GM23338 (cell line): ENCODE data around the gene CASP6. TPM values are rescaled to one million over a fixed set of nuclear protein-coding genes. Genes with fewer than 3 reads are reported as not detected.

Experiments used
- ATAC-seq: fragments of 200-7000 bp; cut with Tn5 transposase; 3 replicates; pipeline ENCODE4 v1.9.1; 2020
- DNase-seq: peaks from one replicate; pipeline ENCODE4 v3.0.0-alpha.2; 2015; ENCODE audit warnings: low spot score
- H2AFZ ChIP-seq: fragments of 200-600 bp; sonication (generic); 2 replicates; pipeline ENCODE4 v1.8.0; 2016; ENCODE audit warnings: antibody characterized with exemption, mild to moderate bottlenecking, moderate library complexity
- H3F3A ChIP-seq: fragments of 200-600 bp; sonication (generic); replicated peaks from 2 replicates; pipeline ENCODE4 v1.8.0; 2017; ENCODE audit warnings: antibody characterized with exemption, mixed run types, low read depth
- H3K27ac ChIP-seq: fragments of 200-600 bp; sonication (generic); 2 replicates; pipeline ENCODE4 v1.6.1; 2016; ENCODE audit warnings: low read depth
- H3K27me3 ChIP-seq: fragments of 200-600 bp; sonication (generic); 2 replicates; pipeline ENCODE4 v1.8.0; 2016; ENCODE audit warnings: mild to moderate bottlenecking, mixed run types, moderate library complexity; ENCODE audit not compliant: insufficient read depth
- H3K36me3 ChIP-seq: fragments of 200-600 bp; sonication (generic); 2 replicates; pipeline ENCODE4 v1.8.0; 2016; ENCODE audit warnings: mild to moderate bottlenecking; ENCODE audit not compliant: insufficient read depth
- H3K4me1 ChIP-seq: fragments of 200-600 bp; sonication (generic); 2 replicates; pipeline ENCODE4 v1.8.0; 2016; ENCODE audit warnings: mild to moderate bottlenecking, moderate library complexity; ENCODE audit not compliant: insufficient read depth
- H3K4me2 ChIP-seq: fragments of 200-600 bp; sonication (generic); 2 replicates; pipeline ENCODE4 v1.7.1; 2017; ENCODE audit warnings: mixed run types
- H3K4me3 ChIP-seq: fragments of 200-600 bp; sonication (generic); 2 replicates; pipeline ENCODE4 v1.6.1; 2016; ENCODE audit warnings: mixed run types
- H3K79me2 ChIP-seq: fragments of 200-600 bp; sonication (generic); replicated peaks from 2 replicates; pipeline ENCODE4 v1.8.0; 2017; ENCODE audit warnings: mild to moderate bottlenecking; ENCODE audit not compliant: insufficient read depth
- H3K9me2 ChIP-seq: fragments of 200-600 bp; sonication (generic); 2 replicates; pipeline ENCODE4 v1.8.0; 2017; ENCODE audit not compliant: insufficient read depth
- H4K20me1 ChIP-seq: fragments of 200-600 bp; sonication (generic); replicated peaks from 2 replicates; pipeline ENCODE4 v1.8.0; 2017; ENCODE audit warnings: mild to moderate bottlenecking; ENCODE audit not compliant: insufficient read depth
- H3K27ac Mint-ChIP-seq: 2 replicates; pipeline ENCODE4 v1.8.0; 2020; ENCODE audit warnings: inconsistent platforms, mild to moderate bottlenecking, moderate library complexity, mixed read lengths
- H3K27me3 Mint-ChIP-seq: 3 replicates; pipeline ENCODE4 v1.8.0; 2022; ENCODE audit warnings: low read depth, mild to moderate bottlenecking, moderate library complexity, mixed read lengths, inconsistent platforms; ENCODE audit not compliant: insufficient read depth, poor library complexity
- H3K36me3 Mint-ChIP-seq: 3 replicates; pipeline ENCODE4 v1.8.0; 2021; ENCODE audit warnings: low read depth, mild to moderate bottlenecking, inconsistent platforms, moderate library complexity, mixed read lengths
- H3K4me1 Mint-ChIP-seq: 3 replicates; pipeline ENCODE4 v1.8.0; 2020; ENCODE audit warnings: mild to moderate bottlenecking, inconsistent platforms, mixed read lengths
- H3K4me3 Mint-ChIP-seq: 3 replicates; pipeline ENCODE4 v1.8.0; 2021; ENCODE audit warnings: moderate library complexity, mild to moderate bottlenecking, inconsistent platforms, mixed read lengths
- H3K9me3 Mint-ChIP-seq: 3 replicates; pipeline ENCODE4 v1.8.0; 2020; ENCODE audit warnings: moderate library complexity, mild to moderate bottlenecking, inconsistent platforms, mixed read lengths
- EZH2phosphoT487 ChIP-seq: fragments of 200-600 bp; sonication (generic); IDR thresholded peaks from one replicate; pipeline ENCODE4 v1.8.1; 2018; ENCODE audit warnings: antibody characterized with exemption; ENCODE audit not compliant: unreplicated experiment
- JUNB ChIP-seq: IDR thresholded peaks from one replicate; pipeline ENCODE4 v1.6.1; 2016; ENCODE audit warnings: antibody characterized with exemption; ENCODE audit not compliant: unreplicated experiment
- STAT1 ChIP-seq: IDR thresholded peaks from one replicate; pipeline ENCODE4 v1.6.1; 2016; ENCODE audit warnings: antibody characterized with exemption; ENCODE audit not compliant: unreplicated experiment
- ZNF114 ChIP-seq: fragments of 250-450 bp; sonication (Bioruptor Pico); IDR thresholded peaks from 2 replicates; pipeline ENCODE4 v1.5.0; 2020; ENCODE audit warnings: mild to moderate bottlenecking, moderate library complexity
- ZNF331 ChIP-seq: fragments of 250-450 bp; sonication (Bioruptor Pico); IDR thresholded peaks from 2 replicates; pipeline ENCODE4 v1.5.0; 2020; ENCODE audit warnings: low read depth, mild to moderate bottlenecking, moderate library complexity
- polyA plus RNA-seq: library from polyadenylated mRNA; unstranded; fragments of >200 nt; fragmentation: Nextera tagmentation; extraction: Ambion mirVana; gene quantifications from 2 replicates; pipeline ENCODE4 v1.2.1, GENCODE V29; 2016
- total RNA-seq: library from RNA; depleted of rRNA; stranded (reverse); fragments of >200 nt; shearing (Covaris generic); gene quantifications from 2 replicates; pipeline ENCODE4 v1.2.3, GENCODE V29; 2014
- TF ChIP-seq, protein P1 (sequence below): fragments of 250-450 bp; sonication (Bioruptor Pico); IDR thresholded peaks from 2 replicates; pipeline ENCODE4 v1.5.0; 2020; ENCODE audit warnings: mild to moderate bottlenecking, moderate library complexity
- TF ChIP-seq, protein P2 (sequence below), 2 experiments: fragments of 200-600 bp in 1 of 2; sonication (generic) in 1 of 2; conservative IDR thresholded peaks; 2 replicates each; pipeline versions ENCODE4 v1.5.1 to v1.6.1; 2016 to 2017; ENCODE audit warnings: antibody characterized with exemption in 2 of 2, low read depth in 2 of 2, mild to moderate bottlenecking in 2 of 2, moderate library complexity in 1 of 2

Gene CASP6
- total and polyA plus RNA-seq, 2 experiments from 2014 or later: 30.5 to 35.4 TPM

DNA sequence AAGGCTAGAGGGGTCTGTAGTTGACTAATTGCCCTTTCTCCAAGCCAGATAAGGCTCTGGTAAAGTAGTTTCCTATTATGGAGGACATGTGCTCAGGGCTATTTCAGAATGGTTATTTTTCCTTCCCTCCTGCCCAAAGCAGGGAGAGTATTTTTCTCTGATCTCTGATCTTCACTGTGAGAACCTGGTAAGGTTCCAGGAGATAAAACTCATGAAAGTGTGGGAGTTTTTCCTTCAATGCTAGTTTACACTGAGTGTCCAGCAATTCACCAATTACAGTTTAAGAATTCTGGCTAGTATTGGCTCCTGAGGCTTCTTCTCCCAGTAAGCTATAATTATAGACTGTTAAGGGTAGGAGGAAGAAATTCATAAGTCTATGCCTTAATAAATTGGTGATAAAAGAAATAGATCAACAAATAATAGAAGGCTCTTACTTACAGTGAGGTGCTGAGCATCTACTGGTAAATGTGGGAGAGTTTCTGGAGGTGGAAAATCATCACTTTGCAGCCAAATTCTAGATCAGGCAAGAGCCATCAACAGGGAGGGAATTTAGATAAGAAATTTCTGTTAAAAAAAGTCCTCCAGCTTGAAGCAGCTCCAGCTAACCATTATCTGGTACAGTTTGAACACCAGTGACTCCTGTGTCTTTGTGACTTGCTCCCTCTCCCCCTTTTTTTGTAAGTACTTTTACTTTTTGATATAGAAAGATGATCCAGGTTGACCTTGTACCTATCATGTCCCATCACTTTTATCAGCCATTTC is 30.9 kb downstream of the CASP6 start (continued):
- TF ChIP-seq, protein P1, sequence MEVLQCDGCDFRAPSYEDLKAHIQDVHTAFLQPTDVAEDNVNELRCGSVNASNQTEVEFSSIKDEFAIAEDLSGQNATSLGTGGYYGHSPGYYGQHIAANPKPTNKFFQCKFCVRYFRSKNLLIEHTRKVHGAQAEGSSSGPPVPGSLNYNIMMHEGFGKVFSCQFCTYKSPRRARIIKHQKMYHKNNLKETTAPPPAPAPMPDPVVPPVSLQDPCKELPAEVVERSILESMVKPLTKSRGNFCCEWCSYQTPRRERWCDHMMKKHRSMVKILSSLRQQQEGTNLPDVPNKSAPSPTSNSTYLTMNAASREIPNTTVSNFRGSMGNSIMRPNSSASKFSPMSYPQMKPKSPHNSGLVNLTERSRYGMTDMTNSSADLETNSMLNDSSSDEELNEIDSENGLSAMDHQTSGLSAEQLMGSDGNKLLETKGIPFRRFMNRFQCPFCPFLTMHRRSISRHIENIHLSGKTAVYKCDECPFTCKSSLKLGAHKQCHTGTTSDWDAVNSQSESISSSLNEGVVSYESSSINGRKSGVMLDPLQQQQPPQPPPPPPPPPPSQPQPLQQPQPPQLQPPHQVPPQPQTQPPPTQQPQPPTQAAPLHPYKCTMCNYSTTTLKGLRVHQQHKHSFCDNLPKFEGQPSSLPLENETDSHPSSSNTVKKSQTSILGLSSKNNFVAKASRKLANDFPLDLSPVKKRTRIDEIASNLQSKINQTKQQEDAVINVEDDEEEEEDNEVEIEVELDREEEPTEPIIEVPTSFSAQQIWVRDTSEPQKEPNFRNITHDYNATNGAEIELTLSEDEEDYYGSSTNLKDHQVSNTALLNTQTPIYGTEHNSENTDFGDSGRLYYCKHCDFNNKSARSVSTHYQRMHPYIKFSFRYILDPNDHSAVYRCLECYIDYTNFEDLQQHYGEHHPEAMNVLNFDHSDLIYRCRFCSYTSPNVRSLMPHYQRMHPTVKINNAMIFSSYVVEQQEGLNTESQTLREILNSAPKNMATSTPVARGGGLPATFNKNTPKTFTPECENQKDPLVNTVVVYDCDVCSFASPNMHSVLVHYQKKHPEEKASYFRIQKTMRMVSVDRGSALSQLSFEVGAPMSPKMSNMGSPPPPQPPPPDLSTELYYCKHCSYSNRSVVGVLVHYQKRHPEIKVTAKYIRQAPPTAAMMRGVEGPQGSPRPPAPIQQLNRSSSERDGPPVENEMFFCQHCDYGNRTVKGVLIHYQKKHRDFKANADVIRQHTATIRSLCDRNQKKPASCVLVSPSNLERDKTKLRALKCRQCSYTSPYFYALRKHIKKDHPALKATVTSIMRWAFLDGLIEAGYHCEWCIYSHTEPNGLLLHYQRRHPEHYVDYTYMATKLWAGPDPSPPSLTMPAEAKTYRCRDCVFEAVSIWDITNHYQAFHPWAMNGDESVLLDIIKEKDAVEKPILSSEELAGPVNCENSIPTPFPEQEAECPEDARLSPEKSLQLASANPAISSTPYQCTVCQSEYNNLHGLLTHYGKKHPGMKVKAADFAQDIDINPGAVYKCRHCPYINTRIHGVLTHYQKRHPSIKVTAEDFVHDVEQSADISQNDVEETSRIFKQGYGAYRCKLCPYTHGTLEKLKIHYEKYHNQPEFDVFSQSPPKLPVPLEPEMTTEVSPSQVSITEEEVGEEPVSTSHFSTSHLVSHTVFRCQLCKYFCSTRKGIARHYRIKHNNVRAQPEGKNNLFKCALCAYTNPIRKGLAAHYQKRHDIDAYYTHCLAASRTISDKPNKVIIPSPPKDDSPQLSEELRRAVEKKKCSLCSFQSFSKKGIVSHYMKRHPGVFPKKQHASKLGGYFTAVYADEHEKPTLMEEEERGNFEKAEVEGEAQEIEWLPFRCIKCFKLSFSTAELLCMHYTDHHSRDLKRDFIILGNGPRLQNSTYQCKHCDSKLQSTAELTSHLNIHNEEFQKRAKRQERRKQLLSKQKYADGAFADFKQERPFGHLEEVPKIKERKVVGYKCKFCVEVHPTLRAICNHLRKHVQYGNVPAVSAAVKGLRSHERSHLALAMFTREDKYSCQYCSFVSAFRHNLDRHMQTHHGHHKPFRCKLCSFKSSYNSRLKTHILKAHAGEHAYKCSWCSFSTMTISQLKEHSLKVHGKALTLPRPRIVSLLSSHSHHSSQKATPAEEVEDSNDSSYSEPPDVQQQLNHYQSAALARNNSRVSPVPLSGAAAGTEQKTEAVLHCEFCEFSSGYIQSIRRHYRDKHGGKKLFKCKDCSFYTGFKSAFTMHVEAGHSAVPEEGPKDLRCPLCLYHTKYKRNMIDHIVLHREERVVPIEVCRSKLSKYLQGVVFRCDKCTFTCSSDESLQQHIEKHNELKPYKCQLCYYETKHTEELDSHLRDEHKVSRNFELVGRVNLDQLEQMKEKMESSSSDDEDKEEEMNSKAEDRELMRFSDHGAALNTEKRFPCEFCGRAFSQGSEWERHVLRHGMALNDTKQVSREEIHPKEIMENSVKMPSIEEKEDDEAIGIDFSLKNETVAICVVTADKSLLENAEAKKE (CRISPR knock-in tag): no peak
- TF ChIP-seq ZNF331 (CRISPR knock-in tag) (no peak), JUNB (no peak)

DNA sequence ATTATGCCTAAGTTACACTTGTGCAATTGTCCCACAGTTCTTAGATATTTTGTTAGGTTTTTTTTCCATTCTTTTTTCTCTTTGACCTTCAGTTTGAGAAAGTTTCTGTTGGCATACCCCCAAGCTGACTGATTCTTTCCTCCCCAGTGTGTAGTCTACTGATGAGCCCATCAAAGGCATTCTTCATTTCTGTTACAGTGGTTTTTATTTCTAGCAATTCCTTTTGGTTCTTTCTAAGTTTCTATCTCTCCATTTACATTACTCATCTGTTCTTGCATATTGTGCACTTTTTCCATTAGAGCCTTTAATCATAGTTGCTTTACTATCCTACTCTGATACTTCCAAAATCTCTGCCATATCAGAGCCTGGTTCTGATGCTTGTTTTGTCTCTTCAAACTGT is 31.9 kb downstream of the CASP6 start:
- no peaks in the 10 kb centered on the region for H3K27me3 ChIP-seq
- no peaks in the 10 kb centered on the region for H3F3A ChIP-seq
- Mint-ChIP-seq H3K27me3 (no peaks in the 10 kb centered on the region), H3K4me3 (no peak overlapping the region), H3K27ac (no peak overlapping the region), H3K9me3 (no peaks in the 10 kb centered on the region; the same call in 2 of the 3 replicates), H3K36me3 (peaks cover 2% of the 10 kb centered on the region; the same call in 1 of the 3 replicates), H3K4me1 (peaks cover 3% of the 10 kb centered on the region; the same call in 2 of the 3 replicates)
- no peaks in the 10 kb centered on the region for H3K79me2 ChIP-seq
- no peaks in the 10 kb centered on the region for H4K20me1 ChIP-seq
- no peak overlapping the region for H3K4me3 ChIP-seq
- H3K4me1 ChIP-seq: no peaks in the 10 kb centered on the region
- no peak overlapping the region for H3K4me2 ChIP-seq
- no peaks in the 10 kb centered on the region for H3K36me3 ChIP-seq
- no peak for ATAC-seq
- no peak overlapping the region for H2AFZ ChIP-seq
- no peak for DNase-seq
- H3K9me2 ChIP-seq: peaks cover 2% of the 10 kb centered on the region; the same call in 1 of the 2 replicates
- no peak overlapping the region for H3K27ac ChIP-seq
- TF ChIP-seq, protein P1 (CRISPR knock-in tag): no peak
- TF ChIP-seq STAT1: no peak
- no peak for TF ChIP-seq ZNF114 (CRISPR knock-in tag)
- TF ChIP-seq EZH2phosphoT487: no peak
- TF ChIP-seq, protein P2, sequence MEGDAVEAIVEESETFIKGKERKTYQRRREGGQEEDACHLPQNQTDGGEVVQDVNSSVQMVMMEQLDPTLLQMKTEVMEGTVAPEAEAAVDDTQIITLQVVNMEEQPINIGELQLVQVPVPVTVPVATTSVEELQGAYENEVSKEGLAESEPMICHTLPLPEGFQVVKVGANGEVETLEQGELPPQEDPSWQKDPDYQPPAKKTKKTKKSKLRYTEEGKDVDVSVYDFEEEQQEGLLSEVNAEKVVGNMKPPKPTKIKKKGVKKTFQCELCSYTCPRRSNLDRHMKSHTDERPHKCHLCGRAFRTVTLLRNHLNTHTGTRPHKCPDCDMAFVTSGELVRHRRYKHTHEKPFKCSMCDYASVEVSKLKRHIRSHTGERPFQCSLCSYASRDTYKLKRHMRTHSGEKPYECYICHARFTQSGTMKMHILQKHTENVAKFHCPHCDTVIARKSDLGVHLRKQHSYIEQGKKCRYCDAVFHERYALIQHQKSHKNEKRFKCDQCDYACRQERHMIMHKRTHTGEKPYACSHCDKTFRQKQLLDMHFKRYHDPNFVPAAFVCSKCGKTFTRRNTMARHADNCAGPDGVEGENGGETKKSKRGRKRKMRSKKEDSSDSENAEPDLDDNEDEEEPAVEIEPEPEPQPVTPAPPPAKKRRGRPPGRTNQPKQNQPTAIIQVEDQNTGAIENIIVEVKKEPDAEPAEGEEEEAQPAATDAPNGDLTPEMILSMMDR (conservative IDR thresholded peaks at IDR 0.05; ENCODE audit: low read depth in 2 of 2): no peak
